Liver (tissue), 9 donors: ENCODE measurements around the gene BRD9. TPM values are rescaled to one million over a fixed set of nuclear protein-coding genes. Genes with fewer than 3 reads are reported as not detected.

ENCODE experiments used
- DNase-seq: peaks from one replicate; pipeline ENCODE4 v3.0.0-alpha.2; 2017; ENCODE audit warnings: low spot score
- H3K27ac ChIP-seq, 2 donors: one replicate each; pipeline ENCODE4 v1.7.0; 2013; ENCODE audit warnings: inconsistent platforms in 2 of 2, low read length in 2 of 2, control low read depth in 1 of 2, low read depth in 1 of 2, mild to moderate bottlenecking in 1 of 2
- H3K27me3 ChIP-seq, 4 donors: one replicate each; pipeline versions ENCODE4 v1.6.1 to v1.7.0; 2013; ENCODE audit warnings: low read length in 3 of 4, inconsistent platforms in 1 of 4, mild to moderate bottlenecking in 1 of 4, moderate library complexity in 1 of 4; ENCODE audit not compliant: control insufficient read depth in 4 of 4, insufficient read depth in 4 of 4
- H3K36me3 ChIP-seq, 4 donors: one replicate each; pipeline versions ENCODE4 v1.6.1 to v1.7.0; 2013; ENCODE audit warnings: low read length in 3 of 4, mild to moderate bottlenecking in 3 of 4, low read depth in 1 of 4, moderate library complexity in 1 of 4; ENCODE audit not compliant: control insufficient read depth in 4 of 4, insufficient read depth in 3 of 4
- H3K4me1 ChIP-seq, 4 donors: one replicate each; pipeline versions ENCODE4 v1.6.1 to v1.7.0; 2013; ENCODE audit warnings: low read length in 3 of 4, mild to moderate bottlenecking in 3 of 4, moderate library complexity in 1 of 4; ENCODE audit not compliant: control insufficient read depth in 4 of 4, insufficient read depth in 4 of 4
- H3K4me3 ChIP-seq, 3 donors: one replicate each; pipeline versions ENCODE4 v1.6.1 to v1.7.0; 2013; ENCODE audit warnings: low read length in 3 of 3, control low read depth in 1 of 3, low read depth in 1 of 3, mild to moderate bottlenecking in 1 of 3
- H3K9ac ChIP-seq, 2 donors: one replicate each; pipeline ENCODE4 v1.7.0; 2013; ENCODE audit warnings: low read length in 2 of 2, mild to moderate bottlenecking in 2 of 2, moderate library complexity in 2 of 2, control low read depth in 1 of 2, low read depth in 1 of 2
- H3K9me3 ChIP-seq, 4 donors: one replicate each; pipeline versions ENCODE4 v1.6.1 to v1.7.0; 2013; ENCODE audit warnings: low read length in 3 of 4; ENCODE audit not compliant: control insufficient read depth in 4 of 4
- ATF3 ChIP-seq: IDR thresholded peaks from 2 replicates; pipeline ENCODE4 v1.6.1; 2016; ENCODE audit warnings: antibody characterized with exemption
- CTCF ChIP-seq: fragments of 150-350 bp; IDR thresholded peaks from 2 replicates; pipeline ENCODE4 v1.5.1; 2017; ENCODE audit warnings: improper control_type of control experiment, low read depth, low read length; ENCODE audit not compliant: missing input control
- EGR1 ChIP-seq, 2 donors: IDR thresholded peaks; 2 replicates each; pipeline ENCODE4 v1.6.1; 2016 to 2018; ENCODE audit warnings: antibody characterized with exemption in 2 of 2, low read depth in 2 of 2
- FOXA1 ChIP-seq: IDR thresholded peaks from 2 replicates; pipeline ENCODE4 v1.6.1; 2016; ENCODE audit warnings: antibody characterized with exemption
- FOXA2 ChIP-seq: IDR thresholded peaks from 2 replicates; pipeline ENCODE4 v1.6.1; 2016; ENCODE audit warnings: antibody characterized with exemption
- GABPA ChIP-seq, 2 donors: IDR thresholded peaks in 1 of 2; conservative IDR thresholded peaks in 1 of 2; 2 replicates each; pipeline ENCODE4 v1.6.1; 2016; ENCODE audit warnings: antibody characterized with exemption in 2 of 2, mild to moderate bottlenecking in 1 of 2, moderate library complexity in 1 of 2
- HNF4A ChIP-seq, 2 donors: conservative IDR thresholded peaks; 2 replicates each; pipeline ENCODE4 v1.6.1; 2016; ENCODE audit warnings: antibody characterized with exemption in 2 of 2, mild to moderate bottlenecking in 2 of 2
- HNF4G ChIP-seq: IDR thresholded peaks from 2 replicates; pipeline ENCODE4 v1.6.1; 2016; ENCODE audit warnings: antibody characterized with exemption
- JUND ChIP-seq, 2 donors: IDR thresholded peaks; 2 replicates each; pipeline ENCODE4 v1.6.1; 2016; ENCODE audit warnings: antibody characterized with exemption in 2 of 2
- MAX ChIP-seq: IDR thresholded peaks from 2 replicates; pipeline ENCODE4 v1.6.1; 2016; ENCODE audit warnings: antibody characterized with exemption
- NR2F2 ChIP-seq: IDR thresholded peaks from 2 replicates; pipeline ENCODE4 v1.6.1; 2016; ENCODE audit warnings: antibody characterized with exemption
- RAD21 ChIP-seq, 2 donors: IDR thresholded peaks; 2 replicates each; pipeline ENCODE4 v1.6.1; 2016; ENCODE audit warnings: antibody characterized with exemption in 2 of 2, mild to moderate bottlenecking in 2 of 2
- REST ChIP-seq: IDR thresholded peaks from 2 replicates; pipeline ENCODE4 v1.6.1; 2016; ENCODE audit warnings: antibody characterized with exemption, mild to moderate bottlenecking
- RXRA ChIP-seq, 2 donors: IDR thresholded peaks; 2 replicates each; pipeline ENCODE4 v1.6.1; 2017 to 2018; ENCODE audit warnings: antibody characterized with exemption in 2 of 2, mild to moderate bottlenecking in 1 of 2
- SP1 ChIP-seq: IDR thresholded peaks from 2 replicates; pipeline ENCODE4 v1.6.1; 2018; ENCODE audit warnings: antibody characterized with exemption, mild to moderate bottlenecking
- TAF1 ChIP-seq: conservative IDR thresholded peaks from 2 replicates; pipeline ENCODE4 v1.6.1; 2016; ENCODE audit warnings: antibody characterized with exemption, mild to moderate bottlenecking
- YY1 ChIP-seq: IDR thresholded peaks from 2 replicates; pipeline ENCODE4 v1.6.1; 2016; ENCODE audit warnings: antibody characterized with exemption, mild to moderate bottlenecking
- ZBTB33 ChIP-seq: IDR thresholded peaks from 2 replicates; pipeline ENCODE4 v1.6.1; 2016; ENCODE audit warnings: antibody characterized with exemption
- WGBS: extraction: QIAGEN DNeasy Blood & Tissue Kit; methylation state at CpG from one replicate; pipeline ENCODE4 v1.1.7; 2013; 5-methylcytosine and 5-hydroxymethylcytosine counted together
- polyA plus RNA-seq, 2 donors: library from polyadenylated mRNA; stranded (reverse) in 1 of 2; unstranded in 1 of 2; fragments of 200-250 nt in 1 of 2; fragments of >200 nt in 1 of 2; fragmentation: Nextera tagmentation in 1 of 2; extraction: Ambion mirVana in 1 of 2; gene quantifications; one replicate each; pipeline versions ENCODE4 v1.2.1 to v1.2.3, GENCODE V29; 2013 to 2015
- total RNA-seq, 2 donors: library from RNA; depleted of rRNA; stranded (reverse); fragments of >200 nt; gene quantifications; one replicate each; pipeline ENCODE4 v1.2.3, GENCODE V29; 2014
- donor health status: healthy.
- donor health status: healthy.
- donor health status: healthy.
- donor health status: healthy.
- donor health status: healthy.

The BRD9 gene
- total and polyA plus RNA-seq, 4 donors, result 7.0 to 17.7 (median 9.5) TPM

GRCh38 chr5:865771-866170, 26.8 kb downstream of the BRD9 start:
- Histone ChIP-seq H3K4me1 (peaks cover 0 to 2% (median 0%) of the 10 kb centered on the region in 4 donors), H3K9ac (no peak overlapping the region), H3K9me3 (no peaks in the 10 kb centered on the region), H3K36me3 (peaks cover 8 to 70% (median 42%) of the 10 kb centered on the region in 4 donors), H3K4me3 (no peak overlapping the region), H3K27me3 (no peaks in the 10 kb centered on the region), H3K27ac (no peak overlapping the region)
- 97% methylated on average over 10 of the region's 10 CpGs for WGBS
- no peak for DNase-seq
- TF ChIP-seq ATF3 (no peak), HNF4A (conservative IDR thresholded peaks at IDR 0.05) (no peak), TAF1 (no peak), FOXA2 (no peak), SP1 (no peak), RXRA (IDR thresholded peaks at IDR 0.05) (no peak), JUND (IDR thresholded peaks at IDR 0.05) (no peak), NR2F2 (no peak), FOXA1 (no peak), REST (no peak), HNF4G (no peak), YY1 (no peak), RAD21 (IDR thresholded peaks at IDR 0.05) (no peak), ZBTB33 (no peak), MAX (no peak), GABPA (IDR thresholded peaks at IDR 0.05 in 1 of 2, conservative IDR thresholded peaks at IDR 0.05 in 1 of 2) (no peak), CTCF (no peak), EGR1 (IDR thresholded peaks at IDR 0.05; ENCODE audit: low read depth in 2 of 2) (no peak)
